ENCODE data around the gene INO80.

Gene INO80

DNA sequence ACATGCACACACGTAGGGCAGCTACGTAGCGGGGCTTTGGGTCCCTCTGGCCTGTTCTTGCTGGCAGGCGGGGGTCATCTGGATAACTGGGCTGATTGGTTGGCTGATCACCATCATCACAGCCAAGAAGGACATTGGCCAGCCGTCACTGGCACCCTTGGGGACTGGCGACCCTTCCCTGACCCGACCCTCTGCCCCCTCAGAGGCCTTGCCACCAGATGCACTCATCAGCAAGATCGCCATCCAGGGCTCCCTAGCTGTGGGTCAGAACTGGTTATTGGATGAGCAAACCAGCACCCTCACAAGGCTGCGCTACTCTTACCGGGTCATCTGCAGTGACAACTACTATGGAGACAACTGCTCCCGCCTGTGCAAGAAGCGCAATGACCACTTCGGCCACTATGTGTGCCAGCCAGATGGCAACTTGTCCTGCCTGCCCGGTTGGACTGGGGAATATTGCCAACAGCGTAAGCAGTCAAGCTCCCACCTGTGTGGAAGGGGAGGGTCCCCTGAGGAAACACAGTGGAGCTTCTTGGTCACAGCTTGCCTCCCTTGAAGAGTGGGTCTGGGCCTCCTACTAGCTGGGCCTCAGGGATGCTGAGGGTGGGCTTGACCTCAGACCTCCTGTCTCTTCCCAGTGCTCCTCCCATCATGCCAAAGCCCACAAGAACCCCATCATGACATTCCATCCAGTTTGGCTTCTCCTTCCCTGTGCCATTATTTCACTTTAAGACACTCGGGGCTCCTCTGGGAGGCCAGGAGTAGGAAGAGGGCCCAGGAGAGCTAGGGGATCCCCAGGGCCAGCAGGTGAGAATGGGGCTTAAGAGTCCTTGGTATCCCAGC, 184.6 kb downstream of the INO80 start:
- H3K27me3 ChIP-seq (replicated peaks; ENCODE audit: control insufficient read depth, insufficient read depth, low read length), result no peaks in the 10 kb centered on the region; the same call in 1 of the 2 replicates
- H3K36me3 ChIP-seq (ENCODE audit: control insufficient read depth, insufficient read depth, low read length), result no peaks in the 10 kb centered on the region
- TF ChIP-seq, protein P1, sequence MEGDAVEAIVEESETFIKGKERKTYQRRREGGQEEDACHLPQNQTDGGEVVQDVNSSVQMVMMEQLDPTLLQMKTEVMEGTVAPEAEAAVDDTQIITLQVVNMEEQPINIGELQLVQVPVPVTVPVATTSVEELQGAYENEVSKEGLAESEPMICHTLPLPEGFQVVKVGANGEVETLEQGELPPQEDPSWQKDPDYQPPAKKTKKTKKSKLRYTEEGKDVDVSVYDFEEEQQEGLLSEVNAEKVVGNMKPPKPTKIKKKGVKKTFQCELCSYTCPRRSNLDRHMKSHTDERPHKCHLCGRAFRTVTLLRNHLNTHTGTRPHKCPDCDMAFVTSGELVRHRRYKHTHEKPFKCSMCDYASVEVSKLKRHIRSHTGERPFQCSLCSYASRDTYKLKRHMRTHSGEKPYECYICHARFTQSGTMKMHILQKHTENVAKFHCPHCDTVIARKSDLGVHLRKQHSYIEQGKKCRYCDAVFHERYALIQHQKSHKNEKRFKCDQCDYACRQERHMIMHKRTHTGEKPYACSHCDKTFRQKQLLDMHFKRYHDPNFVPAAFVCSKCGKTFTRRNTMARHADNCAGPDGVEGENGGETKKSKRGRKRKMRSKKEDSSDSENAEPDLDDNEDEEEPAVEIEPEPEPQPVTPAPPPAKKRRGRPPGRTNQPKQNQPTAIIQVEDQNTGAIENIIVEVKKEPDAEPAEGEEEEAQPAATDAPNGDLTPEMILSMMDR (IDR thresholded peaks at IDR 0.05; ENCODE audit: insufficient read depth, low read length, poor library complexity, severe bottlenecking), result no peak
- DNase-seq (ENCODE audit: extremely low read depth, insufficient read length), result no peak
- H3K4me3 ChIP-seq (replicated peaks; ENCODE audit: low read depth, low read length), result no peak overlapping the region

DNA sequence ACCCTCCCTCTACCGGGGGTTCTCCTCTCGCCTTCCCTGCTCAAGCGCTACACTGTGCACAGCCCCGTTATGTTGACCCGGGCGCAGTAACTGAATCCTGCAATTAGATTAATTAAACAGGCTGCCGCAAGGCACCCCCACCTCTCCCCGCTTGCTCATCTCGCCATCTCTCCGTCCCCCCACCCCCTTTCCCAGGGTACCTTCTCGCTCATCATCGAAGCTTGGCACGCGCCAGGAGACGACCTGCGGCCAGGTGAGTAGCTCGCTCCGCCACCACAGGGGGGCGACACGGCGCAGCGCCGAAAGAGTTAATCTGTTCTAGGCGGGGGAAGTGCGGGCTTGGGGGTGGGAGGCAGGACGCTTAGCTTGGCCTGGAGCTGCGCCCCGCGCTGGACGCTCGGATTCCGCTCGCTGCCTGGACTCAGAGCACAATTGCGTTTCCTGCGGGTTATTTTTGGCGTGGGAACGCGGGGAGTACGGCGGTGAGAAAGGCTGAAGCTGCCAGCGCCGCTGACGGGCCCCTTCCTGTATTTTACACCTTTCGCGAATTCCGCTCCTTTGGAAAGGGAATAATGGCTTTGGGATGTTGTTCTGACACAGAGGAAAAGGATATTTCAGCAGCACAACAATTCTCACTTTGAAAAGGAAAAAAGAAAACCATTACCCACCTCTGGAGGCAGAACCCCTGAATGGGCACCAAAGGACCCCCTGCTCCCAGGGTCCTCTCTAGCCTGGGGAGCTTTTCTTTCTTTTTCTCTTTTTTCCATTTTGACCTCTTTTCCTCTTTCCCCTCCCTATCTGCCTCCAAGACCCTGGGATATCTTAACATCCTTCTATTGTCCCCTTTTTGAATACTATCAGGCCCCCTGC, 185.4 kb downstream of the INO80 start:
- H3K27me3 ChIP-seq (replicated peaks; ENCODE audit: control insufficient read depth, insufficient read depth, low read length), result peaks cover 2% of the 10 kb centered on the region; the same call in 1 of the 2 replicates
- peak; percentile 68 for DNase-seq (ENCODE audit: extremely low read depth, insufficient read length)
- TF ChIP-seq, protein P1 (IDR thresholded peaks at IDR 0.05; ENCODE audit: insufficient read depth, low read length, poor library complexity, severe bottlenecking), result peak; percentile 94
- no peaks in the 10 kb centered on the region for H3K36me3 ChIP-seq (ENCODE audit: control insufficient read depth, insufficient read depth, low read length)
- peak overlapping the region; percentile 40 for H3K4me3 ChIP-seq (replicated peaks; ENCODE audit: low read depth, low read length)

DNA sequence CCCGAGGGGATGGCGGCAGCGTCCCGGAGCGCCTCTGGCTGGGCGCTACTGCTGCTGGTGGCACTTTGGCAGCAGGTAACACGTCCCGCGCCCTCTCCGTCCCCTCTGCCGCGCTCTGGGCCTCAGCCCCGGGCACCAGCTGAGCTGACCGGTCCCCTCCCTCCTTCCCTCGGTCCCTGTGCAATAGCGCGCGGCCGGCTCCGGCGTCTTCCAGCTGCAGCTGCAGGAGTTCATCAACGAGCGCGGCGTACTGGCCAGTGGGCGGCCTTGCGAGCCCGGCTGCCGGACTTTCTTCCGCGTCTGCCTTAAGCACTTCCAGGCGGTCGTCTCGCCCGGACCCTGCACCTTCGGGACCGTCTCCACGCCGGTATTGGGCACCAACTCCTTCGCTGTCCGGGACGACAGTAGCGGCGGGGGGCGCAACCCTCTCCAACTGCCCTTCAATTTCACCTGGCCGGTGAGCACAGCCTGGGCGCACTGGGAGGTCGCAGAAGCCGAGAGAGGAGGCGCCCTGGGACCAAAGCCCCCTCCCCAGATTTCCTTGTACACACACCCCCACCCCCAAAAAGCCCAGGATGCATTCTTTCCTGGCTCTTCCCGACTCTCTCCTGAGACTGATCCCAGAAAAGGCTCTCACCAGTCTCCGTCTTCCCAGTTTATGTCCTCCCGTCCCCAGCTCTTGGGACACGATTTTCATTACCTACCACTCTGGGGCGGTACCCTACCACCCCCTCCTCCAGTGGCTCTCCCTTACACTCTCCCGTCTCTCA, 186.2 kb downstream of the INO80 start:
- TF ChIP-seq, protein P1 (IDR thresholded peaks at IDR 0.05; ENCODE audit: insufficient read depth, low read length, poor library complexity, severe bottlenecking), result no peak
- DNase-seq (ENCODE audit: extremely low read depth, insufficient read length), result no peak
- H3K27me3 ChIP-seq (replicated peaks; ENCODE audit: control insufficient read depth, insufficient read depth, low read length), result peaks cover 4% of the 10 kb centered on the region; the same call in 1 of the 2 replicates
- peak overlapping the region; percentile 56 for H3K4me3 ChIP-seq (replicated peaks; ENCODE audit: low read depth, low read length)
- H3K36me3 ChIP-seq (ENCODE audit: control insufficient read depth, insufficient read depth, low read length), result no peaks in the 10 kb centered on the region

All from GM06990 (cell line).